SK-N-SH (cell line): ENCODE results near the gene MKS1.

Experiments
- CTCF ChIP-seq: fragments of 200-600 bp; sonication (generic); IDR thresholded peaks from 2 replicates; pipeline ENCODE4 v1.6.1; 2017; ENCODE audit warnings: antibody characterized with exemption, mild to moderate bottlenecking, moderate library complexity
- REST ChIP-seq: IDR thresholded peaks from 2 replicates; pipeline ENCODE4 v1.6.1; 2012; ENCODE audit warnings: mild to moderate bottlenecking, low read depth, low read length, moderate library complexity
- TCF12 ChIP-seq: IDR thresholded peaks from 2 replicates; pipeline ENCODE4 v1.4.0; 2012

- TF ChIP-seq TCF12 (no peak), CTCF (no peak), REST (no peak)
Measured at GRCh38 chr17:58245428-58246103, 26.5 kb upstream of the MKS1 start.
